ENCODE results near the gene COG8. TPM values are rescaled to one million over a fixed set of nuclear protein-coding genes. Genes with fewer than 3 reads are reported as not detected.

COG8 gene
- total RNA-seq, 1 donor from 2014 or later, result 45.3 TPM

DNA sequence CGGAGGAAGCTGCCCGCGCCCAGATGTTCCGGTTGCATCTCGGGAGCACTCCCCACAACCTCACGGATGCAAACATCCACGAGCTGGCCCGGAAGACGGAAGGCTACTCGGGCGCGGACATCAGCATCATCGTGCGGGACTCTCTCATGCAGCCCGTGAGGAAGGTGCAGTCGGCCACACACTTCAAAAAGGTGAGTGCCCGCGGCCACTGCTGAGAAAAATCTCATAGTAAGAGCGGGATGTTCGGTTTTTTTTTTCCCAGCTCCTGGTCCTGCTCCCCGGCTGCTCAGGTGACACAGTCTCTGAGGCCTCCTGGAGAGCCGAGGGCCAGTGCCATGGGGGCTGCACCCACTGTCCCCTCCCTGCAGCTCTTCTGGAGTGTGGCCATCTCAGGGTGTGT lies 18.3 kb downstream of the COG8 start:
- intact Hi-C loops (cut with micrococcal nuclease), result no loop called here
- Mint-ChIP-seq H3K27me3 (ENCODE audit: insufficient read depth) (no peaks in the 10 kb centered on the region), H3K36me3 (ENCODE audit: low read depth) (peaks cover 42% of the 10 kb centered on the region), H3K4me3 (no peak overlapping the region), H3K4me1 (ENCODE audit: low read depth) (peaks cover 16% of the 10 kb centered on the region), H3K27ac (no peak overlapping the region), H3K9me3 (no peaks in the 10 kb centered on the region)
- DNase-seq (ENCODE audit: low spot score), result no peak

GRCh38 chr16:69320740-69321073 lies 18.7 kb downstream of the COG8 start:
- Mint-ChIP-seq H3K27ac (no peak overlapping the region), H3K4me1 (ENCODE audit: low read depth) (peaks cover 15% of the 10 kb centered on the region), H3K27me3 (ENCODE audit: insufficient read depth) (no peaks in the 10 kb centered on the region), H3K4me3 (no peak overlapping the region), H3K9me3 (no peaks in the 10 kb centered on the region), H3K36me3 (ENCODE audit: low read depth) (peaks cover 42% of the 10 kb centered on the region)
- intact Hi-C loops (cut with micrococcal nuclease), result no loop called here
- DNase-seq (ENCODE audit: low spot score), result no peak

DNA sequence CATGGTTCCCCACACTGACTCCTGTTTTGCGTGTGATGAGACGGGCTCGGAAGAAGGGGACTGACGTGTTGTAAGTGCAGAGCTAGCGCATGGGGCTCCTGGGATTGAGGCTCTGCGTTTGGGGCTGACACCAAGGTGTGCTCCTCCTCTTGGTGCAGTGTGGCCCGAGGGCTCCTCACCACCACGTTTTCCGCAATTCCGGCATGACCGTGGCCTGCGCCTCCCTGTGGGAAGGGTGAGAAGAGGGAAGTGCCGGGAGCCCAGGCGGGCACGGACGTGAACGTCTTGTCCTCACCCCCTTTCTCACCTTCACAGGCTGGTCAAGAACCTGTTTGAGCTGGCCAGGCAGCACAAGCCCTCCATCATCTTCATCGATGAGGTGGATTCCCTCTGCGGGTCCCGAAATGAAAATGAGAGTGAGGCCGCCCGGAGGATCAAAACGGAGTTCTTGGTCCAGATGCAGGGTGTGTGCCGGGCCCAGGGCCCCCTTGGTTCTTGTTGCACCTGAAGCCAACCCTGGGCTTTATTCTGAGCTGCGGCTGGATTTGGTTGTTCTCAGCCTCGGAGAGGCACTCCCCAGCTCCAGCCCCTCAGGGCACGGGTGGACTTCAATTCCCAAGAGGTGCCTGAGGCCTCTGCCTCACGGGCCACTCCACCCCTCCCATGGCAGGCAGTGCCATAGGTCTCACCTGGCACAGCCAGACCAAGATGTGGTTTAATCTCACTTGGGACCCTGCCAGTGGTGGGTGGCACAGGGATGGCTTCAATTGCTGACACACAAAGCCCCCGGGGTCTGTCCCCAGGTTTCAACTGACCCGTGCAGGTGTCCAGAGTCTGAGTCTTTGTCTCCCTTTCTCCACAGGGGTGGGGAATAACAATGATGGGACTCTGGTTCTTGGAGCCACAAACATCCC lies 19.3 kb downstream of the COG8 start:
- Mint-ChIP-seq H3K27ac (no peak overlapping the region), H3K27me3 (ENCODE audit: insufficient read depth) (no peaks in the 10 kb centered on the region), H3K36me3 (ENCODE audit: low read depth) (peaks cover 40% of the 10 kb centered on the region), H3K4me1 (ENCODE audit: low read depth) (peaks cover 14% of the 10 kb centered on the region), H3K9me3 (no peaks in the 10 kb centered on the region), H3K4me3 (no peak overlapping the region)
- DNase-seq (ENCODE audit: low spot score), result no peak
- intact Hi-C loops (cut with micrococcal nuclease), result no loop called here

DNA sequence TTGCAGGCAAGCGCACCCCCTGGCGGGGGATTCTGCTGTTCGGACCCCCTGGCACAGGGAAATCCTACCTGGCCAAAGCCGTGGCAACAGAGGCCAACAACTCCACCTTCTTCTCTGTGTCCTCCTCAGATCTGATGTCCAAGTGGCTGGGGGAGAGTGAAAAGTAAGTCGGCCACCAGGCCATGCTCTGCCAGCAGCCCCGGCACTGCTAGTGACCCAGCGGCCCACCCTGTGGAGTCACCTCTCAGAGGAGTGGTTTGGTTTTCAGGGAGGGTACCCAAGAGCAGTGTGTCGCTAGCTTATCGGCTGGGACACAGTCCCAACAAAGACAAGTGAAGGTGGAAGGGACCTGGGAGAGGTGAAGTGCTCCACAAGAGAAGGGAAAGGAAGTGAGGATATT lies 20.0 kb downstream of the COG8 start:
- no peak for DNase-seq (ENCODE audit: low spot score)
- peaks cover 14% of the 10 kb centered on the region for H3K4me1 Mint-ChIP-seq (ENCODE audit: low read depth)
- no peaks in the 10 kb centered on the region for H3K9me3 Mint-ChIP-seq
- no peak overlapping the region for H3K27ac Mint-ChIP-seq
- peaks cover 37% of the 10 kb centered on the region for H3K36me3 Mint-ChIP-seq (ENCODE audit: low read depth)
- no peak overlapping the region for H3K4me3 Mint-ChIP-seq
- intact Hi-C loops (cut with micrococcal nuclease), result no loop called here
- no peaks in the 10 kb centered on the region for H3K27me3 Mint-ChIP-seq (ENCODE audit: insufficient read depth)

DNA sequence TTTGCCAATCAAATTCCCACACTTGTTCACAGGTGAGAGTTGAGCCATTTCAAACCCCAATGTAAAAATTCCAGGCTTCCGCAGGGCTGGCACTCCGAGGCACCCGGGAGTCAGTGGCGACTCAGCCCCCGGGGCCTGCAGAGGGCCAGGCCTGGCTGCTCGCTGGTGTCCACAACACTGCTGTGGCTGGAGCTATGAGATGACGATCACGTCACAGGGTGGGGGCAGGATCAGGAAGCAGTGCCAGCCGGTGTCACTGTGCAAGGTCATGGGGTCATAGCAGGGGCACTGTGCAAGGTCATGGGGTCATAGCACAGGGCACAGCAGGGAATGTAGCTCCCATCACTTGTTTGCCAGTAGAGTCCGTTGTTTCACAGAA lies 20.5 kb downstream of the COG8 start:
- no peaks in the 10 kb centered on the region for H3K9me3 Mint-ChIP-seq
- no peak overlapping the region for H3K27ac Mint-ChIP-seq
- H3K36me3 Mint-ChIP-seq (ENCODE audit: low read depth), result peaks cover 40% of the 10 kb centered on the region
- no peak for DNase-seq (ENCODE audit: low spot score)
- peaks cover 14% of the 10 kb centered on the region for H3K4me1 Mint-ChIP-seq (ENCODE audit: low read depth)
- no peaks in the 10 kb centered on the region for H3K27me3 Mint-ChIP-seq (ENCODE audit: insufficient read depth)
- H3K4me3 Mint-ChIP-seq, result no peak overlapping the region
- intact Hi-C loops (cut with micrococcal nuclease), result no loop called here

GRCh38 chr16:69318177-69318910 lies 21.0 kb downstream of the COG8 start:
- intact Hi-C loops (cut with micrococcal nuclease), result no loop called here

DNA sequence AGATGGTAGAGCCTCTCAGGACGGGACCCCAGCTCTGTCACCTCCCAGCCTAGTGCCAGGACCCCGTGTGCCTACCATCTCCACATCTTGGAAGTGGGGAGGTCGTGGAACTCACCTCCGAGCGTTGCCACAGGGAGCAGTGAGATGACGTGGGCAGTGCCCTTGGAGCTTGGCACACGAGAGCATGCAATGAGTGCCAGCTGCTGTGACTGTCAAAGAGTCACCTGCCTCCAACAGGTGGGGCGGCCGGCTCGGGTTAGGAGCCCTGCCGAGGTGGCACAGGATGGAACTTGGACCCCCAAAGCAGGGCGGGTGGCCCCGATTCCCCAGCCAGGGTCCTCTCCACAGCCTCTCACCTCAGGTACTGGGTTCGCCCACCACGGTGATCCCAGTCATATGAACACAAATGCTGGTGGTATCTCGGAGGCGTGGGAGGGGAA lies 22.7 kb downstream of the COG8 start:
- Mint-ChIP-seq H3K36me3 (ENCODE audit: low read depth) (peaks cover 46% of the 10 kb centered on the region), H3K4me3 (no peak overlapping the region), H3K9me3 (no peaks in the 10 kb centered on the region), H3K27ac (no peak overlapping the region), H3K27me3 (ENCODE audit: insufficient read depth) (no peaks in the 10 kb centered on the region), H3K4me1 (ENCODE audit: low read depth) (peaks cover 26% of the 10 kb centered on the region)
- DNase-seq (ENCODE audit: low spot score), result no peak
- intact Hi-C loops (cut with micrococcal nuclease), result no loop called here

More at GRCh38 chr16:69318177-69318910, 21.0 kb downstream of the COG8 start:
- Mint-ChIP-seq H3K4me3 (no peak overlapping the region), H3K27ac (no peak overlapping the region), H3K4me1 (ENCODE audit: low read depth) (peaks cover 20% of the 10 kb centered on the region), H3K36me3 (ENCODE audit: low read depth) (peaks cover 45% of the 10 kb centered on the region), H3K9me3 (no peaks in the 10 kb centered on the region), H3K27me3 (ENCODE audit: insufficient read depth) (no peaks in the 10 kb centered on the region)
- DNase-seq (ENCODE audit: low spot score), result no peak

DNA sequence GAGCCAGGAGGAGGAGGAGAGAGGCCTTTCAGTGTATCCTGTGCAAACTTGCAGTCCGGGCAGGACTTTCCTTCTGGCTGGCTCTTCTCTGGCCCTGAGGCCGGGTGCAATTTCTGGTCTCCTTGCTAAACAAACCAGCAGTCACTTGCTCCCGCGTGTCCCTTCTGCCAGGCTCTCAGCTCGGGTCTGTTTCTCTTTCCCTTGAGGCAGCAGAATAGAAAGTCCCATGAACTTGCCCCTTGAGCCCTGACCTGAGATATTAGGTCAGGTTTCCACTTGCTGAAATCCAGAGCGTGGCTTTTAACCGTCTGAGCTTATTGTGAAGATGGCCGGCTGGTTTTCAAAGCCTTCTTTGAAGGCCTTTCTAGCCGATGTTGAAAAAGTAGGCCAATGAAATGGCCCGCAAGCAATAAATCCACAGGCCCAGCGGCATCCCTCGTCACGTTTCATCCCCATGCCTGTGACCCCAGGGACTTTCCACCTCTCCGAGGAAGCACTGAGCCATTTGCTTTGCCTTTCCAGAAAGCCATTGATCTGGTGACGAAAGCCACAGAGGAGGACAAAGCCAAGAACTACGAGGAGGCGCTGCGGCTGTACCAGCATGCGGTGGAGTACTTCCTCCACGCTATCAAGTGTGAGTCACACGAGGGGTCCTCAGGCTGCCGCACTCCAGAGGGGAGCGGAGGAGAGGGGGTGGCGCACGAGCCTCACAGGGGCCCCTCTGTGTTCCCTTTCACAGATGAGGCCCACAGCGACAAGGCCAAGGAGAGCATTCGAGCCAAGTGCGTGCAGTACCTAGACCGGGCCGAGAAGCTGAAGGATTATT lies 23.7 kb downstream of the COG8 start:
- Mint-ChIP-seq H3K9me3 (no peaks in the 10 kb centered on the region), H3K27ac (no peak overlapping the region), H3K4me3 (no peak overlapping the region), H3K4me1 (ENCODE audit: low read depth) (peaks cover 24% of the 10 kb centered on the region), H3K36me3 (ENCODE audit: low read depth) (peaks cover 38% of the 10 kb centered on the region), H3K27me3 (ENCODE audit: insufficient read depth) (no peaks in the 10 kb centered on the region)
- intact Hi-C loops (cut with micrococcal nuclease), result no loop called here
- DNase-seq (ENCODE audit: low spot score), result no peak

- no peak overlapping the region for H3K27ac Mint-ChIP-seq
- intact Hi-C loops (cut with micrococcal nuclease), result loop anchor here (5.0 kb wide), 1 partner anchor 1227 kb away; the partner anchor contains the start of gene NFATC3
- no peaks in the 10 kb centered on the region for H3K27me3 Mint-ChIP-seq (ENCODE audit: insufficient read depth)
- DNase-seq (ENCODE audit: low spot score), result no peak
- no peaks in the 10 kb centered on the region for H3K9me3 Mint-ChIP-seq
- H3K4me3 Mint-ChIP-seq, result no peak overlapping the region
- H3K36me3 Mint-ChIP-seq (ENCODE audit: low read depth), result peaks cover 36% of the 10 kb centered on the region
- H3K4me1 Mint-ChIP-seq (ENCODE audit: low read depth), result peaks cover 29% of the 10 kb centered on the region
These were observed 24.8 kb downstream of the COG8 start for GRCh38 chr16:69314534-69314933.

DNA sequence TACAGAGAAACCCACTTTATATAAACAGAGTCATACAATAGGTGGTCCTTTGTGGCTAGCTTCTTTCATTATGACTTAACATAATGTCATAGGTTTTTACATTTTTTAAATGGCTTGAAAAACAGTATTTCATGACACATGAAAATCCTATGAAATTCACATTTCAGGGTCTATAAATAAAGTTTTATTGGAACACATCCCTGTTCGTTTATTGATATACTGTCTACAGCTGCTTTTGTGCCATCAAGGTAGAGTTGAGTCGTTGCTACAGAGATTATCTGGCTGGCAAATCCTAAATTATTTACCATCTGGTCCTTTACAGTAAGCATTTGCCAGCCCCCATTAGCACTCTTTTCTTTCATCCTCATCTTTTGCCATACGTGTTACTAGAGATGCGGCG lies 25.9 kb downstream of the COG8 start:
- Mint-ChIP-seq H3K4me1 (ENCODE audit: low read depth) (peaks cover 29% of the 10 kb centered on the region), H3K36me3 (ENCODE audit: low read depth) (peaks cover 30% of the 10 kb centered on the region), H3K27ac (peak overlapping the region; percentile 71), H3K4me3 (peak overlapping the region; percentile 72), H3K9me3 (no peaks in the 10 kb centered on the region), H3K27me3 (ENCODE audit: insufficient read depth) (no peaks in the 10 kb centered on the region)
- no peak for DNase-seq (ENCODE audit: low spot score)
- intact Hi-C loops (cut with micrococcal nuclease), result loop anchor here (5.0 kb wide), 1 partner anchor 1226 kb away; the partner anchor contains the start of gene NFATC3

- peak; percentile 45 for DNase-seq (ENCODE audit: low spot score)
- H3K27ac Mint-ChIP-seq, result peak overlapping the region; percentile 96
- peaks cover 28% of the 10 kb centered on the region for H3K36me3 Mint-ChIP-seq (ENCODE audit: low read depth)
These were observed 27.6 kb downstream of the COG8 start for GRCh38 chr16:69311533-69312387.

More at GRCh38 chr16:69311533-69312387, 27.6 kb downstream of the COG8 start:
- Mint-ChIP-seq H3K9me3 (no peaks in the 10 kb centered on the region), H3K4me1 (ENCODE audit: low read depth) (peaks cover 29% of the 10 kb centered on the region), H3K4me3 (peak overlapping the region; percentile 99), H3K27me3 (ENCODE audit: insufficient read depth) (no peaks in the 10 kb centered on the region)
- intact Hi-C loops (cut with micrococcal nuclease), result loop anchor here (1.0 to 5.0 kb wide), 10 partner anchors 19 to 1224 kb away; partner anchors contain the start of genes CHTF8, COG8, NFATC3 and NIP7
